HG03571 (cell line): ENCODE measurements around the gene FBN1.

Source experiments
- ATAC-seq: cut with Tn5 transposase; IDR thresholded peaks from one replicate; pipeline ENCODE4 v1.9.1; 2021; ENCODE audit not compliant: unreplicated experiment

FBN1 gene

GRCh38 chr15:48645558-48646330 is at the start of gene FBN1:
Gene FBN1 (minus strand): TSS chr15:48645709. CDS start chr15:48644769, 940 bp downstream.
- peak; percentile 62 for ATAC-seq

GRCh38 chr15:48693484-48693883 is 48.0 kb upstream of the FBN1 start:
- no peak for ATAC-seq

- ATAC-seq, result no peak
These were observed 43.0 kb upstream of the FBN1 start for GRCh38 chr15:48688493-48688892.

- ATAC-seq, result no peak
These were observed 38.7 kb upstream of the FBN1 start for GRCh38 chr15:48683991-48684765.

GRCh38 chr15:48682942-48683651 is 37.6 kb upstream of the FBN1 start:
- ATAC-seq, result no peak

- ATAC-seq, result no peak
These were observed 35.8 kb upstream of the FBN1 start for GRCh38 chr15:48681353-48681752.

- no peak for ATAC-seq
These were observed 35.3 kb upstream of the FBN1 start for GRCh38 chr15:48680841-48681240.

GRCh38 chr15:48679952-48680351 is 34.4 kb upstream of the FBN1 start:
- ATAC-seq, result no peak

- ATAC-seq, result no peak
These were observed 33.3 kb upstream of the FBN1 start for GRCh38 chr15:48678851-48679250.

- no peak for ATAC-seq
These were observed 32.3 kb upstream of the FBN1 start for GRCh38 chr15:48677821-48678220.

- ATAC-seq, result no peak
These were observed 29.9 kb upstream of the FBN1 start for GRCh38 chr15:48675436-48675835.

GRCh38 chr15:48674876-48675275 is 29.4 kb upstream of the FBN1 start:
- ATAC-seq, result no peak

- no peak for ATAC-seq
These were observed 26.7 kb upstream of the FBN1 start for GRCh38 chr15:48672206-48672605.

- no peak for ATAC-seq
These were observed 25.9 kb upstream of the FBN1 start for GRCh38 chr15:48671103-48672022.

GRCh38 chr15:48667701-48668100 is 22.2 kb upstream of the FBN1 start:
- ATAC-seq, result no peak

GRCh38 chr15:48664436-48664835 is 18.9 kb upstream of the FBN1 start:
- no peak for ATAC-seq

GRCh38 chr15:48657950-48658591 is 12.6 kb upstream of the FBN1 start:
- ATAC-seq, result no peak

- no peak for ATAC-seq
These were observed 9.3 kb upstream of the FBN1 start for GRCh38 chr15:48654801-48655200.

GRCh38 chr15:48653913-48654670 is 8.6 kb upstream of the FBN1 start:
- no peak for ATAC-seq
